Left hindlimb (tissue), 1 donor: ENCODE measurements around the gene AP1G2.
"Not testable (repeated sequence)": the region's sequence is repeated elsewhere in the genome, so short reads cannot be mapped to it uniquely, and the experiment has no call there.

Experiments
- DNase-seq: peaks from one replicate; pipeline ENCODE4 v3.0.0-alpha.2; 2018

The AP1G2 gene

DNA sequence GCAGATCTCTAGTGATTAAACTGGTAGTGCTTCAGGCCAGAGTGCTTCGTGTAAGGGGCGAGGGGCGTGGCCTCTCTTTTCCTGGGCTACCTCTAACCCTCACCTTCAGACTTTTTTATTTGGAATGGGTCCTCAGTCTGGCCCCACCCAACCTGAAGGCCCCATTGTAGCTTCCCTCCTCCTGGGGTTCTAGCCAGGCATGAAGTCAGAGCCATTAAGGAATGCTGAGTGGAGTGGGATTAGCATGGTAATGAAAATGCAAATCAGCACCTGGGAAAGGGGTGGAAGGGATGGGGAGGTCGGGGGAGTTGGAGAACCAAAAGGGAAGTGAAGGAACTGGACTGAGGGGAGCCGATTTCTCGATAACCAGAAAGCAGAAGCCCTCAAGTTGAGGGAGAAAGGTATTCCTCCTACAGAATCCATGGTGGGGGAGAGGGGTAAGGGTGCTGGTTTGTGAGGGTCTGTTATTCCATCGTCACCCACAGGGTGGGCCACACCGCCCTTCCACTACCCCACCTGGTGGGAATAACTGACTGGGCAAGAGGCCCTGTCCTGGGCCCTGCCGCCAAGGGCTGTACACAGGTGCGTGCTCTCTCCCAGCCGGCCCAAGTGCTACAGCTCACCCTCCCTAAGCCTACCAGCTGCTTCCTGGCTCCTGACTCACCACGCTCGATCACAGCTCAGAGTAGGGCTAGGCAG lies 30.1 kb downstream of the AP1G2 start:
- no peak for DNase-seq

DNA sequence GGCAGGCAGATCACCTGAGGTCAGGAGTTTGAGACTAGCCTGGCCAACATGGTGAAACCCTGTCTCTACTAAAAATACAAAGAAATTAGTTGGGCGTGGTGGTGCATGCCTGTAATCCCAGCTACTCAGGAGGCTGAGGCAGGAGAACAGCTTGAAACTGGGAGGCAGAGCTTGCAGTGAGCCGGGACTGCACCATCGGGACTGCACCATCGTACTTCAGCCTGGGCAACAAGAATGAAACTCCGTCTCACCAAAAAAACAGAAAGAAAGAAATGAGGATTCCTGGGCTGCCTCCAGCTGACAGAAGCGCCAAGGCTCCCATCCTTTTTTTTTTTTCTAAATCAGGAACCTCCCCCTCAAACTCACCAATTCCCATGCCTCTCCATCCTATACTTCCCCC lies 30.7 kb downstream of the AP1G2 start:
- not testable (repeated sequence) for DNase-seq

DNA sequence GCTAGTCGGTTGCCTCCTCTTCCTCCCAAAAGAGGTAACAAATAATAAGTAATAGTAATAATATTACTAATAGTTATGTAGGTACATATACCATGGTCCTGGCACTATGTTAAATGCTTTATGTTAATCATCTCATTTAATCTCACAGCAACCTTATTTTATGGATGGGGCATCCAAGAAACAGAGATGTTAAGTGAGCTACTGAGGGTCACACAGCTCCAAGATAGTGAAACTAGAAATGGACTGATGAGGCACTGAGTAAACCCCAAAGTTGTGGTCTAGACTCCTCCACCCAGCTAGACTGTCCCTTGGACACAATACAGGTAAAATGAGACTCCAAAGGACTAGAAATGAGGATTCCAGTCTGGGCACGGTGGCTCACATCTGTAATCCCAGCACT lies 31.1 kb downstream of the AP1G2 start:
- no peak for DNase-seq

DNA sequence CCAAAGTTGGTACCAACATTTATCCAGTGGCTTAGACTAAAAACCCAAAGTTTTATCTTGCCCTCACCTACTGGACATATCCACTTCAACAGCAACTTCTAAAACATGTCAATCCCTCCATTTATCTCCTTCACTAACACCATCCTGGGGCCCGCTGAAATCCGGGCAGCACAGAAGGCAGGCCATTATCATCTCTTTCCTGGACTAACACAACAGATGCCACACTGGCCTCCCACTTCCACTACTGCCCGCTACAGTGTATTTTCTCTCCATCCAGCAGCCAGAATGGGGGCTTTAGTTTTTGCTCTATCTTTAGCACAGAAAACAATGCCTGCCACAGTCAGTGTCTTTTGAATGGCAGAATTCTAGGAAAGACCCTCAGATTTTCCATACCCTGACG lies 31.6 kb downstream of the AP1G2 start:
- DNase-seq: no peak

DNA sequence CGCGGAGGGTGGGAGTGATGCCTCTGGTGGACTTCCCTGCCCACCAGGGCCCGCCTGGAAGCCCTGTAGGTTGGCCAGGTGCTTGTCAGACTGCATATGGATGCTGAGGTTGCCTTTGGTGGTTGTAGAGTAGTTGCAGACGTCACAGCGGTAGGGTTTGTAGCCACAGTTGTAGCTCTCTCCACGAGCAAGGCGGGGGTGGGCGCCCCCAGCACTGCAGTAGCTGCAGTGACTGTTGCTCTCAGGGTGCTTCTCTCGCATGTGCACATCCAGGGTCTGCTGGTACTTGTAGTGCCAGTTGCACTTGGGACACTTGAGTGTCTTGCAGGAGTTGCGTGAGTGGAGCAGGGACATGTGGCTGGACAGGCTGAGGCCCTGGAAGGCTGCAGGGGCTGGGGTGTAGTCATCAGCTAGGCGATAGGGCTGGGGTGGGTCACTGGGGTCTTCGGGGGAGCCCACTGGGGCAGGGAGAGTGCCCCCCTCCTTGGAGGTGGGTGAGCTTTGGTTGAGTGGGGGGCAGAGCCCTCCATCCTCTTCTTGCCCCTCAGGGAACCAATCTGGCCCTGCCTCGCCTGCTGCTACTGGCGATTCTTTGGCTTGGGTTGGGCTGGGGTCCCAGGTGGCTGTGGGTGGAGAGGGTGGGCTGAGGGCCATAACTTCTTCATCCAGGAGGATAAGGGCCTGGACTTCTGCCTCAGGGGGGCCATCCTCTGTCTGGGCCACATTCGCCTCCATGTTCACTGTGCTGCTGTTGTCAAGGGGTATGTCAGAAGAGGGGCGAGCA lies 33.7 kb downstream of the AP1G2 start:
- no peak for DNase-seq

DNA sequence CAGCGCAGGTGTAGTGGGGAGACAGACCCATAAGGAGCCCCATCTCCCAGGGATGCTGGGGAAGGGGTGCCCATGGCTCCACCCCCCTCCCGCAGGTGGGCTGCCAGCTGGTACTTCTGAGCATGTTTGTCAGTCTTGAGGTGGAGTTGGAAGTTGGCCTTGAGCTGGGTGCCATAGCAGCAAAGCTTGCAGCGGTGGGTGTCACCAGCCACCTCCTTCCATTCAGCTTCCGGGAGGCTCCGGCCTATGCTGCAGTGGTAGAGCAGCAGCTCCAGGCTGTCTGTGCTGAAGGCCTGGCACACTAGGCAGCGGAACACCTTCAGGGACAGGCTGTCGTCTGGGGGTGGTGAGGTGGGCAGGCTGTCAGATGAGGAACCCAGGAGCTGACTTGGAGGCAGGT lies 34.9 kb downstream of the AP1G2 start:
- no peak for DNase-seq

DNA sequence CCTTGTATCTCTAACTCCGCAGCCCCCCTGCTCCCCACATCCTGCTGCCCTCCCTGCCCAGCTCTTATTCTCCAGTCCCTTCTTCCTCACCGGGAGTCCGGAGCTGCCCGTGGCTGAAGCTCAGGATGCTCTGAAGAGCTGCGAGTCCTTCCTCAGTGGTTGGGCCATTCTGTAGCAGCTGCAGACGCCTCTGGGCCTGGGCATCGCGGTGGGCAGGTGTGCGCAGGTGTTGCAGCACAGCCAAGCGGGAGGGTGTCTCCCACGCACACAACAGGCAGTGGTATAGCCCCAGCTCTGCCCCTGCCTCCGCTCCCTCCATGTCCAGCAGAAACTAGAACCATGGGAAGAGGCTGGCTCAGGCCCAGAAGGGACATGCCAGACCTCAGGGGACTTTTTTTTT lies 36.2 kb downstream of the AP1G2 start:
- DNase-seq: no peak

DNA sequence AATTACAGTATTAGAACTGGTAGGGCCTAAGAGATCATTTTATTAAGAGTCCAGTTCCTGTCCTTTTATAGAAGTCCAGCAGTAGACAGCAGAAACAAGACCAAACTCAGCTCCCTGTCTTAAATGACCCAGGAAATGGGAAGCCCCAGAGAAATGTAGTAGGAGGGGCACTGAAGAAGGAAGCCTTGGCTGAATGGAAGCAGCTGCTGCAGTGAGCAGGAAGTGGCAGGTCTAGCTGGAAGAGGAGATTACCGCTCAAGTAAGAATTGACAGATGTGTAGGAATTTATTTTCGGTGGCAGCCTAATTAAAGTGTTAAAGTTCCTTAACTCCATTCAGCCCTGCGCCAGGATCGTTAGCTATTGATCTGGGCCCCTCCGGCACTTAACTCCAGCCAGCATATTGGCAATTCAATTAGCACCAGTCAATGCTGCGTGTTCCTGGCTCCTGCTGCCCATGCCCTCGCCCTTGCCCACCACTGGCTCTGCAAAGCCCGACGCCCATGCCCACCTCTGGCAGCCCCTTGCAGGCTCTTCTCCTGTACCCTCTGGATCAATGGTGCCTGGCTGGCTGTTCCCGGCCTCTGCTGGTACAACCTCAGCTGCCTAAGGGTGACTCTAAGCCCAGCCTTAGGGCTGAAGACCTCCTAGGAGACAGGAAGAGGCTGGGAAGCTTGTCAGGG lies 37.1 kb downstream of the AP1G2 start:
- no peak for DNase-seq

DNA sequence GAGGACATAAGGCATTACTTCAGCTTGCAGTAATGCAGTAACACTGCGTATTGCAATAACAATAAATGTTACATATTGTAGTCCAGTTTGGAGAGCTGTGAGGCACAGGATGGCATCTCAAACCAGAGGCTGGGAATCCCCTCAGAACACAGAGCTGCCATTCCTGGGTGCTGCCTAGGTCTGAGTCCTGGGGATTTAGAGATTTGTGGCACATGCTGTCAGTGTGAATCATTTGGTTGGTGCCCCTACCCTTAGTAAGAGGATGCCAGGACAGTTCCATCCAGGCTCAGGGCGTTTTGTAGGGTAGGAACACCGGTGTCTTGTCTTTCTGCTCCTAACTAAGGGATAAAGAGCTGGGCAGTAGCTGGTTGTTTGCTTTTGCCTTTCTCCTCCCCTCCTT lies 38.6 kb downstream of the AP1G2 start:
- no peak for DNase-seq

DNA sequence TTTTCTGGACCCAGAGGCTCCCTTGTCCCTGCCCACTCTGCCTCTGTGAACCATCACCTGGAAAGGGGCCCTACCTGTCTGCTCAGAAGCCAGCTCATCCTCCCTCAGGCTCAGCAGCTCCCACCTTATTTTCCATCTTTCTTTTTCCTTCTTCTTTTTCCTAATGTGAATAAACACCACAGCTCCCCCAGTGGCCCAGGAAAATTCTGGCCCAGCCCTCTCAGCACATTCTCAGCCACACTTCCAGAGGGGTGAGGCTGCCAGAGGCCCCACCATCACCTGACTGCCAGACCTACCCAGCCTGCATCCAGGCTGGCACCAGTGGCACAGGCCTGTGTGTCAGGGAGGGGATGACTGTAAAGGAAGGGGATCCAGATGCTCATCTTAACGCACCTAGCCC lies 39.0 kb downstream of the AP1G2 start:
- no peak for DNase-seq

DNA sequence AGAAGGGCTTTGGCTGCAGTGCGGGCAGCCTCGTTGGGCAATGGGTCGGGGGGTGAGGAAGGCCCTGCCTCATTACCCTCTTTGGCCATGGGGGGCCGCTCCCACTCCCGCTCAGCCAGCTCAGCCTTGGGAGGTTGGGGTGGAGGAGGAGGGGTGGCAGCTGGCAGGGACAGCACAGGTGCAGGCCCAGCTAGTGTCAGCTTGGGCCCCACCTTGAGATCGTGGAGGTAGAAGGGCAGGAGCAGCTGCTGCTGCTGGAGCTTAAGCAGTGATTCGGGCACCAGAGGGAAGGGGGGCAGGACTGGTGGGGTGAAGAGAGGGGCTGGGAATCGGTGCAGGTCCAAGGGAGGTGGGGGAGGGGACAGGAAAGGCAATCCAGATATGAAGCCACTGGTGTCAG lies 42.0 kb downstream of the AP1G2 start:
- no peak for DNase-seq

DNA sequence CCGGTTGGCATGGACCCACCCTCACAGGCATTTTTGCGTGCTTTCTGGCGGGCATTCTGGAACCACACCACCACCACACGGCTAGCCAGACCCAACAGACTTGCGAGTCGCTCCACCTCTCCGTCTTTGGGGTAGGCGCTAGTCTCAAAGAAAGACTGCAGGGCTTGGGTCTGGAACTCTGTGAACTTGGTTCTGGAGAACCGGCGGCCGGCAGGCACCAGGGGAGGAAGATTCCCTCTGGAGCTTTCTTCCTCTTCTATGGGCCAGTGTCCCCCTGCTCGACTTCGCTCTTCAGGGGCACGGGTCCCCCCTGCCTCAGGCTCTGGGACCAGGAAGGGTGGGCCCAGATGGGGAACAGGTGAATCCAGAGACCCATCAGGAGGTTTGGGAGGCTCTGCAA lies 42.6 kb downstream of the AP1G2 start:
- no peak for DNase-seq

DNA sequence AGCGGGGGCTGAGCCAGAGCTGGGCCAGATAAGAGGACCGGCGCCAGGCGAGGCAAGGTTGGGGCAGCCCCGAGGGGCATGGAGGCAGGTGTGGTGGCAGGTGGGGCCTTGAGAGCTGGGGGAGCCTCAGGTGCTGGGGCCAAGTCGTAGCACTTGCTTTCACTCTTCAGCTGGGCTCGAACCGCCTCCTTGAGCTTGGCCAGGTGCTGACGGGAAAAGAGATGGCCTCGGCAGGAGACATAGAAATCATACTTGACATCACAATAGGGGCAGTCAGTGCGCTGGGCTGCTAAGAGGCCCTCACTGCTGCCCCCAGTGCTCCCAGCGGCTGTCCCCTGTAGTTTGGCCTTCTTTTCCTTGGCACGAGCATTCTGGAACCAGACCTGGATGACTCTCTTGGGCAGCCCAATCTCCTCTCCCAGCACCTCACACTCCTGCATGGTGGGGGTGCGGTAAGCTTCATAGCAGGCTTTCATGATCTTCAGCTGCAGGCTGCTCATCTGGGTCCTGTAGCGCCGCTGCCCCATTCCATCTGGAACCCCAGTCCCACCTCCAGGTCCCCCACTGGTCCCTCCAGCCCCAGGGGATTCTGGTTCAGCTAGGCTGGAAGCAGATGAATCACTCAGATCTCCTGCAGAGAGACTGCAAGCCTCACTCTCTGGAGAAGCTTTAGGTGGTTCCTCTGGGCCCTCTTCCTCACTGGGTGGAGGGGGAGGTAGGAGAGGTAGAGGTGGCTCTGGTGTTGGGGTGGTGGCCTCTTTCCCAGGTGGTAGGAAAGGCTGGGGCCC lies 44.2 kb downstream of the AP1G2 start:
- no peak for DNase-seq

DNA sequence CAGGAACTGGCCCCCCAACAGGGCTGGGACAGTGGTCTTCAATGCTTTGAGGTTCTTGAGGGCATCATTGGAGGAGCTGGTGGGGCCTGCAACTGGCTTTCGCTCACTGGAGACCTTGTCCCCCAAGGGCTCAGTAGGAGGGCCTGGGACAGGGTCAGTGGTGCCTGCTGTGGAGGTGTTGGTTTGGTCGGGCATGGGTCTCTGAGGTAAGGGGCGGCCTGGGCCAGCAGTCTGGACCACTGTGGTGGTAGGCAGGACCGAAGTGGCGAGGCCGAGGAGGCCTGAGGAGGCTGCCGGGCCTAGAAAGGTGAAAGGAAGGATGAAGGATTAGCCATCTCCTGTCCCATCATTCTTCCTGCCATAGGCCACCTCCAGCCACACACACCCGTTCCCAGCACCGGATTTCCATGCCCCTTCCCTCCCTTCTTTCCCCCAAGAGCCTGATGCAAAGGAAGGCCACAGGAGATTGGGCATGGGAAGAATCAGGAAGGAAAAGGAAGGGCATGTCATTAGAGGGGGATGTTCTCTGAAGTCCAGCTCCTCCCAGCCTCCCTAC lies 44.9 kb downstream of the AP1G2 start:
- no peak for DNase-seq

DNA sequence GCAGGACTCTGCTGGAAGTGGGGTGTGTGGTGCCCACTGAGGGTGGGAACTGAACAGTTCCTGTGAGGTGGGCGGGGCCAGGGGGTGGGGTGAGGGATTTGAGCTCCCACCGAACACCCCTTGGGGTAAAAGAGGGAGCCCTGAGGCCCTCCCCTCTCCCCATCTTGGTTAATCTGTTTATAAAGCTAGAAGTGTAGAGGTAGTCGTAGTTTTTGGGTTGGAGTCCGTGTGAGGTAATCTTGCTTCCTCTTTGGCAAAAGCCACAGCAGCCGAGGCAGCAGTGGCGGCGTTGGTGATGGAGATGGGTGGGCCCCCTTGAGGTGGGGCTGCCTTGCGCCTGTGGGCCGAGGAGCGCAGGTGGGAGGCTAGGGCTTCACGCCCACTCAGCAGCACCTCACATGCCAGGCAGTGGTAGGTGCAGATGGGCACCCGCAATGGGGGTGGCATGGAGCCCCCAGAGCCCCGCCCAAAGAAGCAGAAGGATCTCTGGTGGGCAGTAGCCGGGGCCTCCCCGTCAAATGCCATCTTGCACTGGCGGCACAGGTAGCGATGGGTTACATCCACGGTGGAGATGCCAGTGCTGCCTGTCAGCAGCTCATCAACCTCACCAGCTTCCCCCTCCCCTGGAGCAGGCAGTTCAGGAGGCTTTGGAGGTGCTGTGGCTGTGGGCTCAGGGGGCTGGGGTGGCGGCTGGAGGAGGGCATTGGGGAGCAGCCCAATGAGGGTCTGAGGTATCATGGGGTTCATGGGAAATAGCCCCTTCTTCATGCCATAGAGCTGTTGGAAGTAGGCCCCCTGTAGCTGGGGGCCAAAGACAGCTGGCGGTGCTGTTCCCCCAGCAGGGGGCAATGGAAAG lies 45.6 kb downstream of the AP1G2 start:
- no peak for DNase-seq

DNA sequence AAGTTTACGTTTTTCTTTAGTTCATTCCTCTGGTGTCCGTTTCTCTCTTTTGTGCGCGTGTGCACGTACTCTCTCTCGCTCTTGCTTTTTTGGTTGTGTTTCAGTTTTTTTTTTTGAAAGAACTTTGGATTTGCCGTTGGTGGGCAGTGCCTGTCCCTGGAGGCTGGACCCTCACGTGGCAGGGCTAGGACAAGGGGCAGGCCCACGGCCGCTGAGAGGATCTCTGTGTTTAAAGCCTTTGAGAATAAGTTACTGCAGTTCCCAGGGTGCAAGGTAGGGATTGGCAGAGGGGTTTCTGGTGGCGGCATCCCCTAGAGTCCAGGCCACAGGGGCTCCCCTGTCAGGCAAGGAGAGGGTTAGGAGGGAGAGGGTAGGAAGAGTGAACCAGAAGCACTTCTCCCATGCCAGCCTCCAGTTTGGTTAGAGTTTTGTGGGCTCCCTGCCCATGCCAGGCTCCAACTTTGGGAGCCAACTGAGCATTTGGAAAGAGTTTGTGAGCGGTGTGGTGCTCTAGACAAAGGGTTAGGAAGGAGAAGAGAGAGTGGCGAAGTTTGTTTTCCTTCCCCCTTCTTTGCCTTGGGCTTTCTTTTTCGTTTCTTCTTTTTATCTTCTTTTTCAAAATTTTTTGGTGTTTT lies 46.6 kb downstream of the AP1G2 start:
- DNase-seq: no peak

DNA sequence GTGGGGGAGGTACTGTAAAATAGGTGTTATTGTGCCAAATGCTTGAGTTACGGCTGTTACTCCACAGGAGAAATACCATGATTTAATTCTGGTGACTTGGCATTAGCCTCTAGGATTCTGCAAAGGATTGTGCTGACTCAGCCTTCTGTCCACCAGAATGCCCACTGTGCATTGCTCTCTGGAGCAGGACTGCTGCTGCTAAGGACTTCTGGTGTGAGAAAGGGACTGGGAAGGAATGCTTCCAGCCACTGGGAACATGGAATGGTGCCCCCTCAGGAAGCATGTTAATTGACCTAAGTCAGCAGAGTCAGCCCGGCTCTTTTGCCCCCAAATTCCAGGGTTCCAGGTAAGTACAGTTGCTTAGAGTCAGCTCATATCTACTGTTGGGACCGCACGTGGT lies 48.9 kb downstream of the AP1G2 start:
- no peak for DNase-seq

DNA sequence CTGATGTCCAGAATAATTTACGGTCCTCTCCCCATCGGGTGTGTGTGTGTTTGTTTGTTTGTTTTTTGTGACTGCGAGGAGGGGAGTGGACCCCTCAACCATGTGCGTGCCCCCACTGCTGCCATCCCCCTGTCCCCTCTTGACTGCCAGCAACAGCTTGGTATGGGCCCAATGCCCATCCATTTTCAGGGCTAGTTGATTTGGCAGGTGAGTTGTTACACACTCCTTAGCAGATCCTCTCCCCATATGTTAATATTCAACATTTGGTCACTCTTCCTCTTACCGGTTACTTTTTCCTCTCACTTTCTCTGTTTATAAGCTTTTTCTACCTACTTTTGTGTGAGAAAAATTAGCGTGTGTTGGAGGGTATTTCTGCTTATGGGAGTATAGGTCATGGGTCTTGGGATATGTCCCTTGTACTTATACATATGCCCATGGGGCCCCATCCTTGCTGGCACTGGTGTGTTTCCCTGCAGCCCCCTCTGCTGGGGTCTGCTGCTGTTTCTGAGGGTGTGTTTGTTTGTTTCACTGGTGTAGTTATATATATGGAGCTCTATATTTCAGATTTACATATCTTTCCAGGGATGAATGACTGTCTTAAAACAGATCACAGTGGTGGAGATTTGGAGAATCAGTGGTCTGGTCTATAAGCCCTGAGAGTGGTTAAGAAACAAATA lies 49.8 kb downstream of the AP1G2 start:
- DNase-seq: no peak

DNA sequence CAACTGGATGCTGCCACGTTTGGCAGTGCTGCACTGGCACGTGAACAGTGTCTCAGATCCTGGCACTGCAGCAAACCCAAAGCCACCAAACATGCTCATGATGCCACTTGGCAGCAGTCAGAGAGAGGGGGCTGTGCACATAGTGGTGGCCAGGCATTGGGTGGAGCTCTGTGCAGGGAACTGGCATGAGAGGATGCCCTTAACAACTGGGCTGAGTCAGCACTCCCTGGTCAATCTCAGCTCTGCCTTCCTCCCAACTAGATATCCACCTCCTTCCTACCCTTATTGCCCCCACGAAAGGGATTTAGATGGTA lies 53.0 kb downstream of the AP1G2 start:
- DNase-seq: no peak

DNA sequence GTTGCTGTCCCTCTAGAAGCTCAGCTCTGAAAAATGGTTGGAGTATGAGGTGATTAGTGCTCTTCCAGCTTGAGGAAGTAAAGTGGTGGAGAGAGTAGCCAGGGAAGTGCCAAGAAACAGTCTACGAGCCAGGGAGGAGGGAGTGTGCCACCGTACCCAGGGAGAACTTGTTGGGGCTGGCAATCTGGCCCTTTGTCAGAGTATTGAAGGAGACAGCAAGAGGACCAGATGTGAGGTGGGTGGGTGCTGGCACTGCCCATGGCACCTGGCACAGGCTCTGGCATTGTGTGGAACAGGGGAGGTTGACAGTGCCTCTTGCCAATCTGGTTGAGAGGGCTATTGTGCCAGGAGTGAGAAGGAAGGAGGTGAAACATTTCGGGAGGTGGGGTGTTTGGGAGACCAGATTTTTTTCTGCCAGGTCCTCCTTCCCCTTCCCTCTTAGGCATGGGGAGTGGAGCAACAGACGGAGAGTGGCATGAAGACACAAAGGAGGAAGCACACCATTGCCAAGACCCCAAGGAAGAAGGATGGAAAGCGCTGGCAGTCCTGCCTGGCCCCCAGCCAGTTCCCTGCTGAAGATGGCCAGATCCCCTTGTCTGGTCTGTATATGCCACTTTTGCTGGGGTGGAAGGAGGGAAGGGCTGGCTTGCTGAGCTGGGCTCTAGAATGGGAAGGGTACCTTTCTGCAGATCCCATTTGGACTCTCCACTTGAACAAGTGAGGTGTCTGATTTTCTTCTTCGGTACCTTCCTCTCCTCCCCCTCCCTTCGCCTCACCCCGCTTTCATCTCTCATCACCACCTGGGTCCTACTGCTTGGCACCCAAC lies 53.6 kb downstream of the AP1G2 start:
- no peak for DNase-seq
